Astrocyte of the spinal cord (primary cell): Measurements from ENCODE around the gene TTBK1.

ENCODE experiments used
- DNase-seq: peaks from one replicate; pipeline ENCODE4 v3.0.0; 2011; ENCODE audit warnings: low read depth, low spot score
- H3K4me3 ChIP-seq: 2 replicates; pipeline ENCODE4 v1.5.1; 2011; ENCODE audit warnings: low read depth, mild to moderate bottlenecking, low read length, moderate library complexity
- in situ Hi-C: cut with HindIII; loops from 2 replicates; pipeline ENCODE4 v1.10.0; 2017; ENCODE audit warnings: low sequenced_read_pairs
- TF ChIP-seq, protein P1 (sequence below): IDR thresholded peaks from 2 replicates; pipeline ENCODE4 v1.5.1; 2012; ENCODE audit warnings: low read depth, mild to moderate bottlenecking, low read length, inconsistent platforms

The TTBK1 gene

DNA sequence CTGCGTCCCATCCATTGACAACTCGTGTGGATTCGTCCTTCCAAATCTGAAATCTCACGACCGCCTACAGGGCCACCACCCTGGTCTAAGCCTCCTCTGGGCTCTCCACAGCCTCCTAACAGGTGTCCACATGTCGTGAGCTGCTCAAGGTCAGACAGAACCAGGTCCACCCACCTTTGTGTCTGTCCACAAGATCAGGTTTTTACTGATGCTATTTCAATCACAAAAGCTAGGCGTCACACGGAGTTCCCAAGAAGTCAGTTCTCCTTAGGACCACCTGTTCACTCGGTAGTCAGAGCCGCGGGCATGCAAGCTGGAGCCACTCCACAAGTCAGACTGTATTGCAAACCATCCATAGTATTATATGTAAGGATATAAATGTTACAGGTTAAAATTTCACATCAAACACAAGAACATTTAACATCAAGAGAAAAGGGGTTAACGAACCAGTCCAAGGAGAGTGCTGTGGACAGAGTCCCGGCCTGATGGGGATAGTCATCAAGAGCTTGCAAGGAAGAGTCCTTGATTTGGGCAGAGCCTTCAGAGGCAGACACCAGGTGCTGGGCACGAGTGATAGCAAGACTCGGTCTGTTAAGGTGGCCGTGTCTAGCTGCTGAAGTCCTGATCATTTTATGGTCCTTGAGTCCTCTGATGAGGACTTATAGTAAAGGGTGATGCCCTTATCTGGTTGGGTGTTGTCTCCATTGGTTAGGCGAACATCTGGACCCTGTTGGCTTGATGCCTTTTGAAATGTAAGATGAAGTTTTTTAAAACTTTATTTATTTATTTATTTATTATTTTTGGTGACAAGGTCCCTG lies 13.3 kb upstream of the TTBK1 start:
- no peak overlapping the region for H3K4me3 ChIP-seq
- no peak for DNase-seq
- in situ Hi-C loops = no loop called here
- TF ChIP-seq, protein P1, sequence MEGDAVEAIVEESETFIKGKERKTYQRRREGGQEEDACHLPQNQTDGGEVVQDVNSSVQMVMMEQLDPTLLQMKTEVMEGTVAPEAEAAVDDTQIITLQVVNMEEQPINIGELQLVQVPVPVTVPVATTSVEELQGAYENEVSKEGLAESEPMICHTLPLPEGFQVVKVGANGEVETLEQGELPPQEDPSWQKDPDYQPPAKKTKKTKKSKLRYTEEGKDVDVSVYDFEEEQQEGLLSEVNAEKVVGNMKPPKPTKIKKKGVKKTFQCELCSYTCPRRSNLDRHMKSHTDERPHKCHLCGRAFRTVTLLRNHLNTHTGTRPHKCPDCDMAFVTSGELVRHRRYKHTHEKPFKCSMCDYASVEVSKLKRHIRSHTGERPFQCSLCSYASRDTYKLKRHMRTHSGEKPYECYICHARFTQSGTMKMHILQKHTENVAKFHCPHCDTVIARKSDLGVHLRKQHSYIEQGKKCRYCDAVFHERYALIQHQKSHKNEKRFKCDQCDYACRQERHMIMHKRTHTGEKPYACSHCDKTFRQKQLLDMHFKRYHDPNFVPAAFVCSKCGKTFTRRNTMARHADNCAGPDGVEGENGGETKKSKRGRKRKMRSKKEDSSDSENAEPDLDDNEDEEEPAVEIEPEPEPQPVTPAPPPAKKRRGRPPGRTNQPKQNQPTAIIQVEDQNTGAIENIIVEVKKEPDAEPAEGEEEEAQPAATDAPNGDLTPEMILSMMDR = no peak

DNA sequence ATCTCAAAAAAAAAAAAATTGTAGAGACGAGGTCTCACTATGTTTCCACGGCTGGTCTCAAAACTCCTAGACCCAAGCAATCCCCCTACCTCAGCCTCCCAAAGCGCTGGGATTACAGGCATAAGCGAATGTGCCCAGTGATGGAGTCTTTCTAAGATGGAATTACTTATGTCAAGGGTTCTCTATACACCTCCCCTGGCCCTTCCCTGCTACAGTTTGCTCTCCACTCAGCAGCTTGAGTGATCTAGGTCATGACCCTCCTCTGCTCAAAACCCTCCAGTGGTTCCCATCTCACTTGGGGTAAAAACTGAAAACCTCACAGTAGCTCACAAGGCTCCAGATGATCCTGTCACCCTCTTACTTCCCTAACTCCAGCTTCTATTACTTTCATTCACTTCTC lies 12.2 kb upstream of the TTBK1 start:
- no peak overlapping the region for H3K4me3 ChIP-seq
- TF ChIP-seq, protein P1 = no peak
- in situ Hi-C loops = no loop called here
- DNase-seq = no peak

DNA sequence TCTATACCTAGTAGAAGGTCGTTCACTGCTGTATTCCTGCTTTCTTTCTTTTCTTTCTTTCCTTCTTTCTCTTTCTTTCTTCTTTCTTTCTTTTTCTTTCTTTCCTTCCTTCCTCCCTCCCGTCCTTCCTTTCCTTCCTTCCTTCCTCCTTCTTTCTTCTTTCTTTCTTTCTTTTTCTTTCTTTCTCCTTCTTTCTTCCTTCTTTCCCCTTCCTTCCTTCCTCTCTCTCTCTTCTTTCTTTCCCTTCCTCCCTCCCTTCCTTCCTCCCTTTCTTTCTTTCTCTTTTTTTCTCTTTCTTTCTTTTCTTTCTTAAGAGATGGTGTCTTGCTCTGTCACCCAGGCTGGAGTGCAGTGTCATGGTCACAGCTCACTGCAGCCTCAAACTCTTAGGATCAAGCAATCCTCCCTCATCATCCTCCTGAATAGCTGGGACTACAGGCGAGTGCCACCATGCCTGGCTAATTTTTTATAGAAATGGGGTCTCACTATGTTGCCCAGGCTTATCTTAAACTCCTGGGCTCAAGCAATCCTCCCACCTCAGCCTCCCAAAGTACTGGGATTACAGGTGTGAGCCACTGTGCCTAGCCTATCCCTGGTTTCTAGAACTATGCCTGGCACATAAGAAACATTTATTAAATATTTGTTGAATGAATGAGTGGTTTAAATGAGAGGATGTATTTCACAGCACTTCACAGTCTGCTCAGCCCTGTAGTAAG lies 11.4 kb upstream of the TTBK1 start:
- in situ Hi-C loops = no loop called here
- TF ChIP-seq, protein P1 = no peak
- no peak overlapping the region for H3K4me3 ChIP-seq
- no peak for DNase-seq

DNA sequence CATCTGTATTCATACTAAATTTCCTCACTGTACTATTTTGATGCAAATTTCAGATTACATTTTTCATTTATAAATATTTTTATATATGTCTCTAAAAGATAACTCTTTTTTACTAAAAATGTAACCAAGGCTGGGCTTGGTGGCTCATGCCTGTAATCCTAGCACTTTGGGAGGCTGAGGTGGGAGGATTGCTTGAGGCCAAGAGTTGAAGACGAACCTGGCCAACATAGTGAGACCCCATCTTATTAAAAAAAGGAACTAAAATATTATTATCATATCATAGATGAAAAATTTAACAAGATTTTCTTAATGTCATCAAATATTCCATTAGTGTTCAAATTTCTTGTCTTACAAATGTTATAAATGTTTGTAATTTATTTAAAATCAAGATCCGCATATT lies 7.4 kb upstream of the TTBK1 start:
- TF ChIP-seq, protein P1 = no peak
- DNase-seq = no peak
- H3K4me3 ChIP-seq = no peak overlapping the region
- in situ Hi-C loops = no loop called here

DNA sequence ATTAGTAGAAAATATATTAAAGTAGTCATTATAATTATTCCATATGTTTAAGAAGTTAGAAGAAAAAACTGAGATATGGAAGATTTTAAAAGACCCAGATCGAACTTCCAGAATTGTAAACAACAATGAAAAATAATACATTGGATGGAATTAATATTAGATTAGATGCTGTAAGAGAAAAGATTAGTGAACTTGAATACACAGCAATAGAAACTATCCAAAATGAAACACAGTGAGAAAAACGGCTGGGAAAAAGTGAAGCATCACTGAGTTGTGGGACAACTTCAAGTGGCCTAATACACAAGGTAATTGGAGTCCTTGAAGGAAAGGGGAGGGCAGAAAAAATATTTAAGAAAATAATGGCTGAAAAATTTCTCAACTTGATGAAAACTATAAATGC lies 4.2 kb upstream of the TTBK1 start:
- no peak for DNase-seq
- TF ChIP-seq, protein P1 = no peak
- no peak overlapping the region for H3K4me3 ChIP-seq
- in situ Hi-C loops = no loop called here

DNA sequence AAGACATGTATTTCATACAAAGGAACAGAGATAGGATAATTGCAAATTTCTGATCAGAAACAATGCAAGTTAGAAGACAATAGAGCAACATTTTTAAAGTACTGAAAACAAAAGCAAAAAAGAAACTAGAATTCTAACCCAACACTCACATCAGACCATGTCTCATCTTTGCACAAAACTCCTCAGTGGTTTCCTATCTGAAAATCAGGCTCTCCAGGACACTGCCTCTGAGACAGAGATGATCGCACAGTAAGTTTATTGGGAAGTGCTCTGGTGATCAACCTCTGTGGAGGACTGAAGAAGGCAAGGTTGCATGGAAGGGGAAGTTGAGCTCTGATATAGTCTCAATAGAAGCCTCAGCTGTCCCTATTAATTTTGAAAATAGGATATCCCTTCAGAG lies 2.3 kb upstream of the TTBK1 start:
- no peak overlapping the region for H3K4me3 ChIP-seq
- TF ChIP-seq, protein P1 = no peak
- DNase-seq = no peak
- in situ Hi-C loops = no loop called here
